Sigmoid colon (tissue), 7 donors: ENCODE measurements around the gene HSD17B10. TPM values are rescaled to one million over a fixed set of nuclear protein-coding genes. Genes with fewer than 3 reads are reported as not detected.
A peak's percentile ranks its signal among the peaks of the same experiment; 100 is the strongest.

Experiments used
- DNase-seq: peaks from one replicate; pipeline ENCODE4 v3.0.0-alpha.2; 2019
- H3K27ac ChIP-seq, 4 donors: fragments of 200-600 bp; sonication (generic); one replicate each; pipeline ENCODE4 v1.5.1; 2016 to 2019; ENCODE audit warnings: mild to moderate bottlenecking in 1 of 4
- H3K27me3 ChIP-seq, 3 donors: fragments of 200-600 bp; sonication (generic); one replicate each; pipeline ENCODE4 v1.5.1; 2019; ENCODE audit warnings: mild to moderate bottlenecking in 1 of 3
- H3K36me3 ChIP-seq, 4 donors: fragments of 200-600 bp; sonication (generic); one replicate each; pipeline ENCODE4 v1.5.1; 2016 to 2019
- H3K4me1 ChIP-seq, 4 donors: fragments of 200-600 bp; sonication (generic); one replicate each; pipeline ENCODE4 v1.5.1; 2017 to 2019
- H3K4me3 ChIP-seq, 4 donors: fragments of 200-600 bp; sonication (generic); one replicate each; pipeline ENCODE4 v1.5.1; 2017 to 2019; ENCODE audit warnings: mild to moderate bottlenecking in 2 of 4, moderate library complexity in 1 of 4
- H3K9me3 ChIP-seq, 4 donors: fragments of 200-600 bp in 3 of 4; sonication (generic) in 3 of 4; one replicate each; pipeline versions ENCODE4 v1.5.1 to v1.6.1; 2013 to 2019
- CTCF ChIP-seq, 4 experiments: fragments of 450-650 bp in 3 of 4; fragments of 200-600 bp in 1 of 4; IDR thresholded peaks; one replicate each; pipeline ENCODE4 v1.5.1; 2016 to 2019; ENCODE audit warnings: antibody characterized with exemption in 4 of 4, mild to moderate bottlenecking in 3 of 4, moderate library complexity in 2 of 4
- EP300 ChIP-seq, 4 donors: sonication (generic); formaldehyde crosslinking; IDR thresholded peaks; one replicate each; pipeline ENCODE4 v1.6.1; 2017; ENCODE audit warnings: antibody characterized with exemption in 4 of 4
- POLR2A ChIP-seq, 2 donors: fragments of 450-650 bp; IDR thresholded peaks; one replicate each; pipeline ENCODE4 v1.6.1; 2016; ENCODE audit warnings: antibody characterized with exemption in 2 of 2, mild to moderate bottlenecking in 2 of 2, moderate library complexity in 2 of 2
- POLR2AphosphoS5 ChIP-seq, 4 donors: sonication (generic); formaldehyde crosslinking; IDR thresholded peaks; one replicate each; pipeline ENCODE4 v1.6.1; 2017; ENCODE audit warnings: antibody characterized with exemption in 4 of 4
- WGBS, 2 donors: extraction: QIAGEN DNeasy Blood & Tissue Kit; methylation state at CpG; one replicate each; pipeline ENCODE4 v1.1.7; 2013; 5-methylcytosine and 5-hydroxymethylcytosine counted together
- intact Hi-C: fragments of 100-400 bp; cut with DNase I; formaldehyde crosslinking; loops from one replicate; pipeline ENCODE4 v1.15.1; 2023
- polyA plus RNA-seq, 3 donors: library from polyadenylated mRNA; stranded (reverse); fragments of 200-250 nt; gene quantifications; one replicate each; pipeline ENCODE4 v1.2.3, GENCODE V29; 2013
- total RNA-seq, 4 donors: library from RNA; depleted of rRNA; stranded (reverse); fragments of >200 nt; gene quantifications; one replicate each; pipeline ENCODE4 v1.1.0, GENCODE V29; 2016
- donor health status: healthy with polysubstance abuse.
- donor health status: Bipolar disorder and iron deficiency.
- donor health status: healthy.

The HSD17B10 gene
- total and polyA plus RNA-seq, 7 donors, result 44.6 to 102 (median 67.4) TPM

DNA sequence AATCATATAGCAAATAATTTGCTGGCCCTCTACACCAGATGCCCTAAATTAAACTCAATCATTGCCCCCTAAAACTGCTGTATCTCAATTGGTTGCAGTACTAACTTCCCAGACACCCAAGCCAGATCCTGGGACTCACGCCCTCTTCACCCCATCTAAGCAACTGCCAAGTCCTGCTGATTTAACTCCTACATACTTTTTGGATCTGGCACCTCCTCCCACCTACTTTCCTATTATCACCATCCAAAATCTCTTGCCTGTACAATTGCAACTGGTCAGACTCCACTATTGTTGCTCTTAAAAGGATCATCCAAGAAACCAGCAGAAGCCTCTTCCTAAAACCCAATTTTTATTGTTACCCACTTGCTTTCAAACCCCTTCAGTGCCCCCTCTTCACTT is 4.7 kb upstream of the HSD17B10 start:
- Histone ChIP-seq H3K27ac (no peak overlapping the region), H3K27me3 (no peaks in the 10 kb centered on the region), H3K9me3 (no peaks in the 10 kb centered on the region), H3K4me3 (no peak overlapping the region), H3K4me1 (peaks cover 0 to 18% (median 9%) of the 10 kb centered on the region in 4 donors), H3K36me3 (no peaks in the 10 kb centered on the region)
- DNase-seq, result no peak
- intact Hi-C loops, result loop anchor here (10.0 kb wide), 2 partner anchors 154 to 236 kb away; partner anchors contain the start of gene IQSEC2
- WGBS, 2 donors, result 80 to 85% methylated on average over 1 of the region's 1 CpG
- TF ChIP-seq CTCF (IDR thresholded peaks at IDR 0.05) (no peak), POLR2AphosphoS5 (IDR thresholded peaks at IDR 0.05) (no peak), POLR2A (IDR thresholded peaks at IDR 0.05) (no peak), EP300 (IDR thresholded peaks at IDR 0.05) (no peak)

- TF ChIP-seq CTCF (IDR thresholded peaks at IDR 0.05) (no peak), POLR2AphosphoS5 (IDR thresholded peaks at IDR 0.05) (no peak), EP300 (IDR thresholded peaks at IDR 0.05) (no peak), POLR2A (IDR thresholded peaks at IDR 0.05) (no peak)
- H3K36me3 ChIP-seq, result no peaks in the 10 kb centered on the region
- H3K27ac ChIP-seq, result no peak overlapping the region
- 76 to 77% methylated on average over 5 of the region's 5 CpGs for WGBS, 2 donors
- H3K9me3 ChIP-seq, result no peaks in the 10 kb centered on the region
- no peak for DNase-seq
- intact Hi-C loops, result loop anchor here (10.0 kb wide), 2 partner anchors 154 to 236 kb away; partner anchors contain the start of gene IQSEC2
- H3K27me3 ChIP-seq, result no peaks in the 10 kb centered on the region
- no peak overlapping the region for H3K4me3 ChIP-seq
- peaks cover 0 to 24% (median 11%) of the 10 kb centered on the region in 4 donors for H3K4me1 ChIP-seq
These were observed 4.1 kb upstream of the HSD17B10 start for GRCh38 chrX:53438174-53438831.

GRCh38 chrX:53437206-53437605 is 3.0 kb upstream of the HSD17B10 start:
- TF ChIP-seq EP300 (IDR thresholded peaks at IDR 0.05) (no peak), CTCF (IDR thresholded peaks at IDR 0.05) (no peak), POLR2AphosphoS5 (IDR thresholded peaks at IDR 0.05) (no peak), POLR2A (IDR thresholded peaks at IDR 0.05) (no peak)
- no peak overlapping the region for H3K4me3 ChIP-seq
- H3K4me1 ChIP-seq, result peaks cover 0 to 25% (median 12%) of the 10 kb centered on the region in 4 donors
- DNase-seq, result no peak
- 85 to 91% methylated on average over 2 of the region's 2 CpGs for WGBS, 2 donors
- H3K27ac ChIP-seq, result no peak overlapping the region
- H3K27me3 ChIP-seq, result no peaks in the 10 kb centered on the region
- no peaks in the 10 kb centered on the region for H3K36me3 ChIP-seq
- H3K9me3 ChIP-seq, result no peaks in the 10 kb centered on the region
- intact Hi-C loops, result loop anchor here (2.0 to 10.0 kb wide), 3 partner anchors 124 to 238 kb away; partner anchors contain the start of gene IQSEC2

GRCh38 chrX:53435997-53436396 is 1.8 kb upstream of the HSD17B10 start:
- no peaks in the 10 kb centered on the region for H3K9me3 ChIP-seq
- DNase-seq, result peak; percentile 74
- no peaks in the 10 kb centered on the region for H3K27me3 ChIP-seq
- H3K27ac ChIP-seq, result no peak overlapping the region
- TF ChIP-seq CTCF (IDR thresholded peaks at IDR 0.05) (peak; percentile 41 to 62 (median 46)), POLR2AphosphoS5 (IDR thresholded peaks at IDR 0.05) (no peak)
- intact Hi-C loops, result loop anchor here (2.0 to 10.0 kb wide), 3 partner anchors 123 to 239 kb away; partner anchors contain the start of gene IQSEC2
- WGBS, 2 donors, result 1 to 6% methylated on average over 4 of the region's 4 CpGs
- peaks cover 0 to 21% (median 6%) of the 10 kb centered on the region in 4 donors for H3K4me1 ChIP-seq
- H3K4me3 ChIP-seq, result no peak overlapping the region
- H3K36me3 ChIP-seq, result peaks cover 0 to 12% (median 0%) of the 10 kb centered on the region in 4 donors
